GM23338 (cell line): ENCODE data around the gene CARD10. TPM values are rescaled to one million over a fixed set of nuclear protein-coding genes. Genes with fewer than 3 reads are reported as not detected.

ENCODE experiments used
- ATAC-seq: fragments of 200-7000 bp; cut with Tn5 transposase; 3 replicates; pipeline ENCODE4 v1.9.1; 2020
- DNase-seq: peaks from one replicate; pipeline ENCODE4 v3.0.0-alpha.2; 2015; ENCODE audit warnings: low spot score
- H2AFZ ChIP-seq: fragments of 200-600 bp; sonication (generic); 2 replicates; pipeline ENCODE4 v1.8.0; 2016; ENCODE audit warnings: antibody characterized with exemption, mild to moderate bottlenecking, moderate library complexity
- H3F3A ChIP-seq: fragments of 200-600 bp; sonication (generic); replicated peaks from 2 replicates; pipeline ENCODE4 v1.8.0; 2017; ENCODE audit warnings: antibody characterized with exemption, mixed run types, low read depth
- H3K27ac ChIP-seq: fragments of 200-600 bp; sonication (generic); 2 replicates; pipeline ENCODE4 v1.6.1; 2016; ENCODE audit warnings: low read depth
- H3K27me3 ChIP-seq: fragments of 200-600 bp; sonication (generic); 2 replicates; pipeline ENCODE4 v1.8.0; 2016; ENCODE audit warnings: mild to moderate bottlenecking, mixed run types, moderate library complexity; ENCODE audit not compliant: insufficient read depth
- H3K36me3 ChIP-seq: fragments of 200-600 bp; sonication (generic); 2 replicates; pipeline ENCODE4 v1.8.0; 2016; ENCODE audit warnings: mild to moderate bottlenecking; ENCODE audit not compliant: insufficient read depth
- H3K4me1 ChIP-seq: fragments of 200-600 bp; sonication (generic); 2 replicates; pipeline ENCODE4 v1.8.0; 2016; ENCODE audit warnings: mild to moderate bottlenecking, moderate library complexity; ENCODE audit not compliant: insufficient read depth
- H3K4me2 ChIP-seq: fragments of 200-600 bp; sonication (generic); 2 replicates; pipeline ENCODE4 v1.7.1; 2017; ENCODE audit warnings: mixed run types
- H3K4me3 ChIP-seq: fragments of 200-600 bp; sonication (generic); 2 replicates; pipeline ENCODE4 v1.6.1; 2016; ENCODE audit warnings: mixed run types
- H3K79me2 ChIP-seq: fragments of 200-600 bp; sonication (generic); replicated peaks from 2 replicates; pipeline ENCODE4 v1.8.0; 2017; ENCODE audit warnings: mild to moderate bottlenecking; ENCODE audit not compliant: insufficient read depth
- H3K9me2 ChIP-seq: fragments of 200-600 bp; sonication (generic); 2 replicates; pipeline ENCODE4 v1.8.0; 2017; ENCODE audit not compliant: insufficient read depth
- H4K20me1 ChIP-seq: fragments of 200-600 bp; sonication (generic); replicated peaks from 2 replicates; pipeline ENCODE4 v1.8.0; 2017; ENCODE audit warnings: mild to moderate bottlenecking; ENCODE audit not compliant: insufficient read depth
- H3K27ac Mint-ChIP-seq: 2 replicates; pipeline ENCODE4 v1.8.0; 2020; ENCODE audit warnings: inconsistent platforms, mild to moderate bottlenecking, moderate library complexity, mixed read lengths
- H3K27me3 Mint-ChIP-seq: 3 replicates; pipeline ENCODE4 v1.8.0; 2022; ENCODE audit warnings: low read depth, mild to moderate bottlenecking, moderate library complexity, mixed read lengths, inconsistent platforms; ENCODE audit not compliant: insufficient read depth, poor library complexity
- H3K36me3 Mint-ChIP-seq: 3 replicates; pipeline ENCODE4 v1.8.0; 2021; ENCODE audit warnings: low read depth, mild to moderate bottlenecking, inconsistent platforms, moderate library complexity, mixed read lengths
- H3K4me1 Mint-ChIP-seq: 3 replicates; pipeline ENCODE4 v1.8.0; 2020; ENCODE audit warnings: mild to moderate bottlenecking, inconsistent platforms, mixed read lengths
- H3K4me3 Mint-ChIP-seq: 3 replicates; pipeline ENCODE4 v1.8.0; 2021; ENCODE audit warnings: moderate library complexity, mild to moderate bottlenecking, inconsistent platforms, mixed read lengths
- H3K9me3 Mint-ChIP-seq: 3 replicates; pipeline ENCODE4 v1.8.0; 2020; ENCODE audit warnings: moderate library complexity, mild to moderate bottlenecking, inconsistent platforms, mixed read lengths
- CREB1 ChIP-seq: fragments of 250-450 bp; sonication (Bioruptor Pico); IDR thresholded peaks from 2 replicates; pipeline ENCODE4 v1.5.0; 2020; ENCODE audit warnings: low read depth, mild to moderate bottlenecking, moderate library complexity
- ETS1 ChIP-seq: IDR thresholded peaks from 2 replicates; pipeline ENCODE4 v1.6.1; 2016; ENCODE audit warnings: antibody characterized with exemption
- EZH2 ChIP-seq: fragments of 200-600 bp; sonication (generic); IDR thresholded peaks from one replicate; pipeline ENCODE4 v1.8.0; 2017; ENCODE audit warnings: antibody characterized with exemption, mild to moderate bottlenecking, low read depth; ENCODE audit not compliant: unreplicated experiment
- EZH2phosphoT487 ChIP-seq: fragments of 200-600 bp; sonication (generic); IDR thresholded peaks from one replicate; pipeline ENCODE4 v1.8.1; 2018; ENCODE audit warnings: antibody characterized with exemption; ENCODE audit not compliant: unreplicated experiment
- JUNB ChIP-seq: IDR thresholded peaks from one replicate; pipeline ENCODE4 v1.6.1; 2016; ENCODE audit warnings: antibody characterized with exemption; ENCODE audit not compliant: unreplicated experiment
- NANOG ChIP-seq: IDR thresholded peaks from 2 replicates; pipeline ENCODE4 v1.6.1; 2016; ENCODE audit warnings: antibody characterized with exemption, borderline replicate concordance
- POLR2AphosphoS5 ChIP-seq: IDR thresholded peaks from 2 replicates; pipeline ENCODE4 v1.6.1; 2016; ENCODE audit warnings: antibody characterized with exemption, low read depth
- STAT1 ChIP-seq: IDR thresholded peaks from one replicate; pipeline ENCODE4 v1.6.1; 2016; ENCODE audit warnings: antibody characterized with exemption; ENCODE audit not compliant: unreplicated experiment
- ZNF114 ChIP-seq: fragments of 250-450 bp; sonication (Bioruptor Pico); IDR thresholded peaks from 2 replicates; pipeline ENCODE4 v1.5.0; 2020; ENCODE audit warnings: mild to moderate bottlenecking, moderate library complexity
- ZNF331 ChIP-seq: fragments of 250-450 bp; sonication (Bioruptor Pico); IDR thresholded peaks from 2 replicates; pipeline ENCODE4 v1.5.0; 2020; ENCODE audit warnings: low read depth, mild to moderate bottlenecking, moderate library complexity
- ZNF462 ChIP-seq: fragments of 250-450 bp; sonication (Bioruptor Pico); IDR thresholded peaks from 2 replicates; pipeline ENCODE4 v1.5.0; 2020; ENCODE audit warnings: mild to moderate bottlenecking, moderate library complexity
- polyA plus RNA-seq: library from polyadenylated mRNA; unstranded; fragments of >200 nt; fragmentation: Nextera tagmentation; extraction: Ambion mirVana; gene quantifications from 2 replicates; pipeline ENCODE4 v1.2.1, GENCODE V29; 2016
- total RNA-seq: library from RNA; depleted of rRNA; stranded (reverse); fragments of >200 nt; shearing (Covaris generic); gene quantifications from 2 replicates; pipeline ENCODE4 v1.2.3, GENCODE V29; 2014
- TF ChIP-seq, protein P1 (sequence below): IDR thresholded peaks from one replicate; pipeline ENCODE4 v1.6.1; 2018; ENCODE audit warnings: antibody characterized with exemption; ENCODE audit not compliant: unreplicated experiment
- TF ChIP-seq, protein P2 (sequence below), 2 experiments: fragments of 200-600 bp in 1 of 2; sonication (generic) in 1 of 2; conservative IDR thresholded peaks; 2 replicates each; pipeline versions ENCODE4 v1.5.1 to v1.6.1; 2016 to 2017; ENCODE audit warnings: antibody characterized with exemption in 2 of 2, low read depth in 2 of 2, mild to moderate bottlenecking in 2 of 2, moderate library complexity in 1 of 2

The CARD10 gene
- total and polyA plus RNA-seq, 2 experiments from 2014 or later = 5.4 to 17.2 TPM

DNA sequence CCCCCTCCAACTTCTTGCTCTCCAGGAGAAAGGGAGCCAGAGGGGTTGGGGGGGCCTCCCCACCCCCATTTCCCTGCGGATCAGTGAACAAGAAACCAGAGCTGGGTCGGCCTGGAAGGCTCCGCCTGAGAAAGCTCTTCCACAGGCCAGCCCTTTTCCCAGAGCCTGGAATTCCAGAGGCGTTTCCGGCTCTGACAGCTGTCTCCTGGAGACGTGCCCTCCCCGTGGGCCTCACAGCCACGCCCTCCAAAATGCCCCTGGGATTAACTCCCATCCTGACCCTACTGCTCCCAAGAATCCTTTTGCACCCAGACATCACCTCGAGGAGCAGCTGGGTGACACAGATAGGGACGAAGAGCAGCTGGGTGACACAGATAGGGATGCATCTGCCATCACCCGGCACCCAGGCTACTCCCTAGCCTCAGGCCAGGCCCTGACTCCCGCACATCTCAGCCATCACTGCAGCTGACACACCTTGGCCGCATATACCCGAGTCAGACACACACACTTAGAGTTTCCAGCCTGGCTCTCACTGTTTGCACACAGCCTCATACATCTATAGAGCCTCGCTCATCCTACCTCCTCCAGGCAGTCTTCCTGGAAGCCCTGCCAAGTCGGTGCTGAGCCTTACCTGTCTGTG is 33.4 kb upstream of the CARD10 start:
- peaks cover 30% of the 10 kb centered on the region for H3K4me1 ChIP-seq

More for the DNA sequence above, 33.4 kb upstream of the CARD10 start:
- Mint-ChIP-seq H3K36me3 (no peaks in the 10 kb centered on the region), H3K27ac (no peak overlapping the region), H3K4me1 (peaks cover 45% of the 10 kb centered on the region), H3K27me3 (peaks cover 32% of the 10 kb centered on the region), H3K9me3 (no peaks in the 10 kb centered on the region), H3K4me3 (no peak overlapping the region; the same call in 2 of the 3 replicates)
- H3K4me3 ChIP-seq = 0 out of 2 replicates have a peak overlapping the region, but pooled peaks have one; percentile 30
- peaks cover 8% of the 10 kb centered on the region for H3K27me3 ChIP-seq
- no peaks in the 10 kb centered on the region for H3K79me2 ChIP-seq
- H3K4me2 ChIP-seq = peak overlapping the region; percentile 75
- H4K20me1 ChIP-seq = no peaks in the 10 kb centered on the region
- H3K27ac ChIP-seq = 0 out of 2 replicates have a peak overlapping the region, but pooled peaks have one; percentile 26
- DNase-seq = peak; percentile 80
- H3F3A ChIP-seq = 0 out of 2 replicates have a peak, but pooled peaks cover 11% of the 10 kb centered on the region
- ATAC-seq = peak; percentile 65
- H2AFZ ChIP-seq = no peak overlapping the region
- no peak for TF ChIP-seq STAT1
- TF ChIP-seq, protein P1, sequence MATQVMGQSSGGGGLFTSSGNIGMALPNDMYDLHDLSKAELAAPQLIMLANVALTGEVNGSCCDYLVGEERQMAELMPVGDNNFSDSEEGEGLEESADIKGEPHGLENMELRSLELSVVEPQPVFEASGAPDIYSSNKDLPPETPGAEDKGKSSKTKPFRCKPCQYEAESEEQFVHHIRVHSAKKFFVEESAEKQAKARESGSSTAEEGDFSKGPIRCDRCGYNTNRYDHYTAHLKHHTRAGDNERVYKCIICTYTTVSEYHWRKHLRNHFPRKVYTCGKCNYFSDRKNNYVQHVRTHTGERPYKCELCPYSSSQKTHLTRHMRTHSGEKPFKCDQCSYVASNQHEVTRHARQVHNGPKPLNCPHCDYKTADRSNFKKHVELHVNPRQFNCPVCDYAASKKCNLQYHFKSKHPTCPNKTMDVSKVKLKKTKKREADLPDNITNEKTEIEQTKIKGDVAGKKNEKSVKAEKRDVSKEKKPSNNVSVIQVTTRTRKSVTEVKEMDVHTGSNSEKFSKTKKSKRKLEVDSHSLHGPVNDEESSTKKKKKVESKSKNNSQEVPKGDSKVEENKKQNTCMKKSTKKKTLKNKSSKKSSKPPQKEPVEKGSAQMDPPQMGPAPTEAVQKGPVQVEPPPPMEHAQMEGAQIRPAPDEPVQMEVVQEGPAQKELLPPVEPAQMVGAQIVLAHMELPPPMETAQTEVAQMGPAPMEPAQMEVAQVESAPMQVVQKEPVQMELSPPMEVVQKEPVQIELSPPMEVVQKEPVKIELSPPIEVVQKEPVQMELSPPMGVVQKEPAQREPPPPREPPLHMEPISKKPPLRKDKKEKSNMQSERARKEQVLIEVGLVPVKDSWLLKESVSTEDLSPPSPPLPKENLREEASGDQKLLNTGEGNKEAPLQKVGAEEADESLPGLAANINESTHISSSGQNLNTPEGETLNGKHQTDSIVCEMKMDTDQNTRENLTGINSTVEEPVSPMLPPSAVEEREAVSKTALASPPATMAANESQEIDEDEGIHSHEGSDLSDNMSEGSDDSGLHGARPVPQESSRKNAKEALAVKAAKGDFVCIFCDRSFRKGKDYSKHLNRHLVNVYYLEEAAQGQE = no peak
- no peak for TF ChIP-seq EZH2phosphoT487
- TF ChIP-seq CREB1 (CRISPR knock-in tag) = no peak
- TF ChIP-seq, protein P2, sequence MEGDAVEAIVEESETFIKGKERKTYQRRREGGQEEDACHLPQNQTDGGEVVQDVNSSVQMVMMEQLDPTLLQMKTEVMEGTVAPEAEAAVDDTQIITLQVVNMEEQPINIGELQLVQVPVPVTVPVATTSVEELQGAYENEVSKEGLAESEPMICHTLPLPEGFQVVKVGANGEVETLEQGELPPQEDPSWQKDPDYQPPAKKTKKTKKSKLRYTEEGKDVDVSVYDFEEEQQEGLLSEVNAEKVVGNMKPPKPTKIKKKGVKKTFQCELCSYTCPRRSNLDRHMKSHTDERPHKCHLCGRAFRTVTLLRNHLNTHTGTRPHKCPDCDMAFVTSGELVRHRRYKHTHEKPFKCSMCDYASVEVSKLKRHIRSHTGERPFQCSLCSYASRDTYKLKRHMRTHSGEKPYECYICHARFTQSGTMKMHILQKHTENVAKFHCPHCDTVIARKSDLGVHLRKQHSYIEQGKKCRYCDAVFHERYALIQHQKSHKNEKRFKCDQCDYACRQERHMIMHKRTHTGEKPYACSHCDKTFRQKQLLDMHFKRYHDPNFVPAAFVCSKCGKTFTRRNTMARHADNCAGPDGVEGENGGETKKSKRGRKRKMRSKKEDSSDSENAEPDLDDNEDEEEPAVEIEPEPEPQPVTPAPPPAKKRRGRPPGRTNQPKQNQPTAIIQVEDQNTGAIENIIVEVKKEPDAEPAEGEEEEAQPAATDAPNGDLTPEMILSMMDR (conservative IDR thresholded peaks at IDR 0.05; ENCODE audit: low read depth in 2 of 2) = no peak
- no peak for TF ChIP-seq JUNB
- no peak for TF ChIP-seq POLR2AphosphoS5
- TF ChIP-seq NANOG = no peak
- TF ChIP-seq EZH2 = no peak
- TF ChIP-seq ETS1 = no peak
- no peak for TF ChIP-seq ZNF462 (CRISPR knock-in tag)
- TF ChIP-seq ZNF331 (CRISPR knock-in tag) = no peak
- TF ChIP-seq ZNF114 (CRISPR knock-in tag) = no peak
- no peaks in the 10 kb centered on the region for H3K9me2 ChIP-seq
- H3K36me3 ChIP-seq = no peaks in the 10 kb centered on the region
